ENCODE results near the gene KRTAP4-6. TPM values are rescaled to one million over a fixed set of nuclear protein-coding genes. Genes with fewer than 3 reads are reported as not detected.
"Not testable (repeated sequence)": the region's sequence is repeated elsewhere in the genome, so short reads cannot be mapped to it uniquely, and the experiment has no call there.

KRTAP4-6 gene
- total RNA-seq, 1 donor: not detected

- not testable (repeated sequence) for DNase-seq (ENCODE audit: low read depth in 2 of 3, low spot score in 2 of 3)
Measured at GRCh38 chr17:41148971-41149651, 8.8 kb upstream of the KRTAP4-6 start.

- DNase-seq (ENCODE audit: low read depth in 2 of 3, low spot score in 2 of 3): no peak
Measured at GRCh38 chr17:41147531-41148204, 7.3 kb upstream of the KRTAP4-6 start.

GRCh38 chr17:41145261-41145660 is 4.9 kb upstream of the KRTAP4-6 start:
- no peak for DNase-seq (ENCODE audit: low read depth in 2 of 3, low spot score in 2 of 3)

GRCh38 chr17:41144846-41145245 is 4.5 kb upstream of the KRTAP4-6 start:
- no peak for DNase-seq (ENCODE audit: low read depth in 2 of 3, low spot score in 2 of 3)

- no peak for DNase-seq (ENCODE audit: low read depth in 2 of 3, low spot score in 2 of 3)
Measured at GRCh38 chr17:41141361-41141760, 1.0 kb upstream of the KRTAP4-6 start.

GRCh38 chr17:41139865-41140264 is 479 bp downstream of the KRTAP4-6 start:
- not testable (repeated sequence) for DNase-seq (ENCODE audit: low read depth in 2 of 3, low spot score in 2 of 3)

- DNase-seq (ENCODE audit: low read depth in 2 of 3, low spot score in 2 of 3): no peak
Measured at GRCh38 chr17:41133880-41134735, 6.2 kb downstream of the KRTAP4-6 start.

- DNase-seq (ENCODE audit: low read depth in 2 of 3, low spot score in 2 of 3): no peak
Measured at GRCh38 chr17:41131979-41132378, 8.4 kb downstream of the KRTAP4-6 start.

- DNase-seq (ENCODE audit: low read depth in 2 of 3, low spot score in 2 of 3): no peak
Measured at GRCh38 chr17:41127371-41127770, 13.0 kb downstream of the KRTAP4-6 start.

GRCh38 chr17:41126412-41126811 is 13.9 kb downstream of the KRTAP4-6 start:
- no peak for DNase-seq (ENCODE audit: low read depth in 2 of 3, low spot score in 2 of 3)

GRCh38 chr17:41125064-41125463 is 15.3 kb downstream of the KRTAP4-6 start:
- DNase-seq (ENCODE audit: low read depth in 2 of 3, low spot score in 2 of 3): no peak

- DNase-seq (ENCODE audit: low read depth in 2 of 3, low spot score in 2 of 3): not testable (repeated sequence)
Measured at GRCh38 chr17:41123991-41124371, 16.4 kb downstream of the KRTAP4-6 start, which contains the start of gene KRTAP4-12. KRTAP4-12 (minus strand) TSS chr17:41124182; CDS start chr17:41124122, 60 bp downstream.

- DNase-seq (ENCODE audit: low read depth in 2 of 3, low spot score in 2 of 3): not testable (repeated sequence)
Measured at GRCh38 chr17:41123292-41123990, 16.9 kb downstream of the KRTAP4-6 start.

- no peak for DNase-seq (ENCODE audit: low read depth in 2 of 3, low spot score in 2 of 3)
Measured at GRCh38 chr17:41121742-41122141, 18.6 kb downstream of the KRTAP4-6 start.

GRCh38 chr17:41119696-41120690 is 20.4 kb downstream of the KRTAP4-6 start:
- peak in 2 of 3 donors; percentile 27 to 75 for DNase-seq (ENCODE audit: low read depth in 2 of 3, low spot score in 2 of 3)

GRCh38 chr17:41118721-41119120 is 21.6 kb downstream of the KRTAP4-6 start:
- no peak for DNase-seq (ENCODE audit: low read depth in 2 of 3, low spot score in 2 of 3)

- DNase-seq (ENCODE audit: low read depth in 2 of 3, low spot score in 2 of 3): not testable (repeated sequence)
Measured at GRCh38 chr17:41117846-41118386, 22.4 kb downstream of the KRTAP4-6 start, which contains the start of gene KRTAP4-11. KRTAP4-11 (minus strand) TSS chr17:41118373; CDS start chr17:41118315, 58 bp downstream.

- peak in 1 of 3 donors; percentile 28 for DNase-seq (ENCODE audit: low read depth in 2 of 3, low spot score in 2 of 3)
Measured at GRCh38 chr17:41116297-41116696, 24.0 kb downstream of the KRTAP4-6 start.

Data from hematopoietic multipotent progenitor cell (in vitro differentiated cells).